ENCODE measurements around the gene SLC7A4. TPM values are rescaled to one million over a fixed set of nuclear protein-coding genes. Genes with fewer than 3 reads are reported as not detected.

The SLC7A4 gene
- polyA plus RNA-seq, 2 donors, result 4.0 to 4.5 TPM

DNA sequence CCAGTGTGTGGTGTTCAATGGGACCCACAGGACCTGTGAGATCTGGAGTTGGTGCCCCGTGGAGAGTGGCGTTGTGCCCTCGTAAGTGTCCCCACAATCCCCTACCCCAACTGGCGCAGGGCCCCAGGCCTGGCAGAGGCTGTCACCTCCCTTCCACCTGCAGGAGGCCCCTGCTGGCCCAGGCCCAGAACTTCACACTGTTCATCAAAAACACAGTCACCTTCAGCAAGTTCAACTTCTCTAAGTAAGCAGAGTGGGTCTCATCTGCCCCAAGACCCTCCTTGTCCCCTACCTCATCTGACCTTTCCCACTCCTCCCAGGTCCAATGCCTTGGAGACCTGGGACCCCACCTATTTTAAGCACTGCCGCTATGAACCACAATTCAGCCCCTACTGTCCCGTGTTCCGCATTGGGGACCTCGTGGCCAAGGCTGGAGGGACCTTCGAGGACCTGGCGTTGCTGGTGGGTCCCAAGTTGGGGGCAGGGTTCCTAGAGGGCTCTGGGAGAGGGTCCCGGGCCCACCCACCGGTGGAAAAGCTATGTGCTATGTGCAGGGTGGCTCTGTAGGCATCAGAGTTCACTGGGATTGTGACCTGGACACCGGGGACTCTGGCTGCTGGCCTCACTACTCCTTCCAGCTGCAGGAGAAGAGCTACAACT is 9.3 kb downstream of the SLC7A4 start:
- no peak overlapping the region for H3K27ac ChIP-seq (ENCODE audit: low read depth in 2 of 2, low read length in 1 of 2)
- peaks cover 2 to 22% of the 10 kb centered on the region in 2 donors for H3K4me1 ChIP-seq (ENCODE audit: control insufficient read depth in 2 of 2, insufficient read depth in 2 of 2, low read length in 1 of 2)
- H3K36me3 ChIP-seq (ENCODE audit: control insufficient read depth in 2 of 2, insufficient read depth in 2 of 2, low read length in 1 of 2), result no peaks in the 10 kb centered on the region
- H3K9me3 ChIP-seq (ENCODE audit: control insufficient read depth in 2 of 2, insufficient read depth in 1 of 2, low read depth in 1 of 2, low read length in 1 of 2), result no peaks in the 10 kb centered on the region
- WGBS, 2 donors, result 82 to 85% methylated on average over 13 of the region's 13 CpGs
- H3K27me3 ChIP-seq (ENCODE audit: control insufficient read depth in 1 of 2, insufficient read depth in 2 of 2, low read length in 2 of 2), result no peaks in the 10 kb centered on the region
- H3K4me3 ChIP-seq (ENCODE audit: low read depth in 1 of 2, low read length in 2 of 2), result no peak overlapping the region

DNA sequence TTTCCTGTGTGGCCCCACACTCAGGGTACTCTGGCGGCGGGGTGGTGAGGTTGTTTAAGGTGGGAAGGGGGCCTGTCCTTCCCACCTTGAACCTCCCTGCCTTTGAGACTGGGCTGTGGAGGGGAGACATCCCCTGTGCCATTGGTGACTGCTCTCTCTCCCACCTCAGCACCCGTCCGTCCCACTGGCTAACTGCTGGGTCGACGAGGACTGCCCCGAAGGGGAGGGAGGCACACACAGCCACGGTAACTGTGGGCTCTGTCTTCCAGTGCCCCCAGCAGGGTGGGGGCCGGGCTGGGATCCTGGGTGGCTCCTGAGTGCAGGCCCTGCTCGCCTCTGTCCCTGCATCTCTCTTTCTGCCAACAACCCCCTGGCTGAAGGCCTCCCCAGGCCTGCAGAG is 9.9 kb downstream of the SLC7A4 start:
- Histone ChIP-seq H3K4me1 (ENCODE audit: control insufficient read depth in 2 of 2, insufficient read depth in 2 of 2, low read length in 1 of 2) (peaks cover 2 to 18% of the 10 kb centered on the region in 2 donors), H3K27ac (ENCODE audit: low read depth in 2 of 2, low read length in 1 of 2) (no peak overlapping the region), H3K9me3 (ENCODE audit: control insufficient read depth in 2 of 2, insufficient read depth in 1 of 2, low read depth in 1 of 2, low read length in 1 of 2) (no peaks in the 10 kb centered on the region), H3K36me3 (ENCODE audit: control insufficient read depth in 2 of 2, insufficient read depth in 2 of 2, low read length in 1 of 2) (no peaks in the 10 kb centered on the region), H3K4me3 (ENCODE audit: low read depth in 1 of 2, low read length in 2 of 2) (no peak overlapping the region), H3K27me3 (ENCODE audit: control insufficient read depth in 1 of 2, insufficient read depth in 2 of 2, low read length in 2 of 2) (no peaks in the 10 kb centered on the region)
- WGBS, 2 donors, result 77 to 79% methylated on average over 10 of the region's 10 CpGs

- H3K27ac ChIP-seq (ENCODE audit: low read depth in 2 of 2, low read length in 1 of 2), result no peak overlapping the region
- H3K27me3 ChIP-seq (ENCODE audit: control insufficient read depth in 1 of 2, insufficient read depth in 2 of 2, low read length in 2 of 2), result no peaks in the 10 kb centered on the region
- WGBS, 2 donors, result 62 to 63% methylated on average over 7 of the region's 7 CpGs
Measured at GRCh38 chr22:21020802-21021429, 11.4 kb downstream of the SLC7A4 start.

DNA sequence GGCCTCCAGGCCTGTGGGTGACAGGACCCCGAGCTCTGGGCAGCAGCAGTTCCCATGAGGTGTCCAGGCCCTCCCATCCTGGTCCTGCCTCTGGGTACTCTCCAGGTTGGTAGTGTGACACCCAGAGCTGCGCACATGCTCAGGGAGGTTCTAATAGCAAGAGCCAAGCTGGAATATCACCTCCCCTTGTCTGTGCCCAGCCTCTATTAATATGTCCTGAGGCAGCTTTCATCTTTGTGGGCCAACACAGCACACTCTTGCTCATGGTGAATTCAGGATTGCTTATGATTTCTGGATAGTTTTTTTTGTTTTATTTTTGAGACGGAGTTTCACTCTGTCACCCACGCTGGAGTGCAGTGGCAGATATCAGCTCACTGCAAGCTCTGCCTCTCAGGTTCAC is 14.0 kb downstream of the SLC7A4 start:
- Histone ChIP-seq H3K9me3 (ENCODE audit: control insufficient read depth in 2 of 2, insufficient read depth in 1 of 2, low read depth in 1 of 2, low read length in 1 of 2) (no peaks in the 10 kb centered on the region), H3K4me3 (ENCODE audit: low read depth in 1 of 2, low read length in 2 of 2) (no peak overlapping the region), H3K27ac (ENCODE audit: low read depth in 2 of 2, low read length in 1 of 2) (no peak overlapping the region), H3K4me1 (ENCODE audit: control insufficient read depth in 2 of 2, insufficient read depth in 2 of 2, low read length in 1 of 2) (peaks cover 9 to 14% of the 10 kb centered on the region in 2 donors), H3K36me3 (ENCODE audit: control insufficient read depth in 2 of 2, insufficient read depth in 2 of 2, low read length in 1 of 2) (no peaks in the 10 kb centered on the region), H3K27me3 (ENCODE audit: control insufficient read depth in 1 of 2, insufficient read depth in 2 of 2, low read length in 2 of 2) (no peaks in the 10 kb centered on the region)
- 94 to 96% methylated on average over 4 of the region's 4 CpGs for WGBS, 2 donors

More at GRCh38 chr22:21020802-21021429, 11.4 kb downstream of the SLC7A4 start:
- Histone ChIP-seq H3K4me3 (ENCODE audit: low read depth in 1 of 2, low read length in 2 of 2) (no peak overlapping the region), H3K9me3 (ENCODE audit: control insufficient read depth in 2 of 2, insufficient read depth in 1 of 2, low read depth in 1 of 2, low read length in 1 of 2) (no peaks in the 10 kb centered on the region), H3K4me1 (ENCODE audit: control insufficient read depth in 2 of 2, insufficient read depth in 2 of 2, low read length in 1 of 2) (peaks cover 0 to 4% of the 10 kb centered on the region in 2 donors), H3K36me3 (ENCODE audit: control insufficient read depth in 2 of 2, insufficient read depth in 2 of 2, low read length in 1 of 2) (no peaks in the 10 kb centered on the region)

DNA sequence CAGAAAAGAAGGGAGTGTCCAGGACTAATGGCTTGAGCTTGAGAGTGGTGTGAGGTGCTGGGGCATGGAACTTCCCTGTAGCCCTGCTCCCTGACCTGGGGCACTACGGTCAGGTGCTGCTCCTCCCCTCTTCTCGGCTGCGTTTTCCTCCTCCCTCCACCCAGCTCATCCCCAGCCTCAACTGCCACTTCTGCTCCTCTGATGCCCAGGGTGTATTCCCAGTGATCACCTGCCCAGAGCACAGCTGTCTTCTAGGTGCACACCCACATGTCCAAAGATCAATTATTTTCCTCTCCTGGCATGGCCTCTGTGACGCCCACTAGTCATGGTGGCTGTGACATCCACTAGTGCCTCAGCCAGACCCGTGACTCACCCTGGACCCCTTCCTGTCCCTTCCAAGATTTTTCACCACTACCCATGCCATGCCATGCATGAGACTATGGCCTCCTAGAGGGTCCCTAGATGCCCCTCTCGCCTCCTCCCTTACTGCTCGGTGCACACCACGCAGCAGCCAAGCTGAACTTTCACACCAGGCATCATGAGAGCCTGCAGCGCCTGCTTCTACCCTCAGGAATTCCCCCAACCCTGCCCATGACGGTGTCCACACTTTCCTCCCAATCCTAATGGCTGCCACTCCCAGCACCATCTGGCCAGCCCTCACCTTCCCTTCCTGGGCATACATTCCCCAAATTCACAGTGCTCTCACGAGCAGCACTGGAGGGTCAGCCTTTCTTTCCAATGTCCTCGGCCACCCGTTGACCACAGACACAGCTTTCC is 15.5 kb downstream of the SLC7A4 start:
- 82 to 83% methylated on average over 13 of the region's 13 CpGs for WGBS, 2 donors
- H3K27me3 ChIP-seq (ENCODE audit: control insufficient read depth in 1 of 2, insufficient read depth in 2 of 2, low read length in 2 of 2), result no peaks in the 10 kb centered on the region
- H3K4me3 ChIP-seq (ENCODE audit: low read depth in 1 of 2, low read length in 2 of 2), result no peak overlapping the region

DNA sequence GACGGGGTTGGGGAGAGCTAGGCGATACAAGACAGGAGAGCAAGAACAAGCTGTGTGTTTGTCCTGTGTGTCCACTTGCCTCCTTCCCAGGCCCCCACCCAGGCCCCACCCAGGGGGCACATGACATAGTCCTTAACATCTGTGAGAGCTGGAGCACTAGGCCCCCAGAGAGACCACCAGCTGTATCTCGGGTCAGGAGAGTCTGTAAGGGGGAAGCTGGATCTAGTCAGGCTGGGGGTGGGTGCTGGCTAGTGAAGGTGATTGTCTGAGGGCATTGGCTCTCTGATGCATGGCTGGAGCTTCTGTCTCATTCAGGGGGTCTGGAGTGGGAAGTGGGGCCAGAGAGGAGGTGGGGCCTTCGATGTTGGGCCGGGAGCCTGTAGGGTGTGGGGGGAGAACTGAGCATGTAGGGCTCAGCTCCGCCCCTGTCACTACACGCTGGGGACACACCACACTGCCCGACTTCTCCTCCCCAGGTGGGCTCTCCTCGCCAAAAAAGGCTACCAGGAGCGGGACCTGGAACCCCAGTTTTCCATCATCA is 16.8 kb downstream of the SLC7A4 start:
- no peak overlapping the region for H3K4me3 ChIP-seq (ENCODE audit: low read depth in 1 of 2, low read length in 2 of 2)
- no peaks in the 10 kb centered on the region for H3K36me3 ChIP-seq (ENCODE audit: control insufficient read depth in 2 of 2, insufficient read depth in 2 of 2, low read length in 1 of 2)
- WGBS, 2 donors, result 59 to 68% methylated on average over 8 to 10 of the region's 10 CpGs
- no peak overlapping the region for H3K27ac ChIP-seq (ENCODE audit: low read depth in 2 of 2, low read length in 1 of 2)
- H3K9me3 ChIP-seq (ENCODE audit: control insufficient read depth in 2 of 2, insufficient read depth in 1 of 2, low read depth in 1 of 2, low read length in 1 of 2), result no peaks in the 10 kb centered on the region
- H3K4me1 ChIP-seq (ENCODE audit: control insufficient read depth in 2 of 2, insufficient read depth in 2 of 2, low read length in 1 of 2), result peaks cover 9 to 14% of the 10 kb centered on the region in 2 donors
- H3K27me3 ChIP-seq (ENCODE audit: control insufficient read depth in 1 of 2, insufficient read depth in 2 of 2, low read length in 2 of 2), result no peaks in the 10 kb centered on the region

More for the DNA sequence above, 15.5 kb downstream of the SLC7A4 start:
- Histone ChIP-seq H3K9me3 (ENCODE audit: control insufficient read depth in 2 of 2, insufficient read depth in 1 of 2, low read depth in 1 of 2, low read length in 1 of 2) (no peaks in the 10 kb centered on the region), H3K27ac (ENCODE audit: low read depth in 2 of 2, low read length in 1 of 2) (no peak overlapping the region), H3K36me3 (ENCODE audit: control insufficient read depth in 2 of 2, insufficient read depth in 2 of 2, low read length in 1 of 2) (no peaks in the 10 kb centered on the region), H3K4me1 (ENCODE audit: control insufficient read depth in 2 of 2, insufficient read depth in 2 of 2, low read length in 1 of 2) (peaks cover 9 to 14% of the 10 kb centered on the region in 2 donors)

- Histone ChIP-seq H3K4me3 (ENCODE audit: low read depth in 1 of 2, low read length in 2 of 2) (peak within 1 kb of the TSS; percentile 31 to 44), H3K27me3 (ENCODE audit: control insufficient read depth in 1 of 2, insufficient read depth in 2 of 2, low read length in 2 of 2) (no peaks in the 10 kb centered on the region), H3K4me1 (ENCODE audit: control insufficient read depth in 2 of 2, insufficient read depth in 2 of 2, low read length in 1 of 2) (peaks cover 9 to 14% of the 10 kb centered on the region in 2 donors), H3K36me3 (ENCODE audit: control insufficient read depth in 2 of 2, insufficient read depth in 2 of 2, low read length in 1 of 2) (no peaks in the 10 kb centered on the region), H3K27ac (ENCODE audit: low read depth in 2 of 2, low read length in 1 of 2) (peak within 1 kb of the TSS; percentile 34 to 37), H3K9me3 (ENCODE audit: control insufficient read depth in 2 of 2, insufficient read depth in 1 of 2, low read depth in 1 of 2, low read length in 1 of 2) (no peaks in the 10 kb centered on the region)
- WGBS, 2 donors, result 26 to 31% methylated on average over 12 of the region's 12 CpGs
Measured at GRCh38 chr22:21014726-21015465, 17.5 kb downstream of the SLC7A4 start, which contains the start of gene P2RX6. P2RX6 (plus strand) TSS chr22:21015165; CDS start chr22:21015175, 10 bp downstream.

DNA sequence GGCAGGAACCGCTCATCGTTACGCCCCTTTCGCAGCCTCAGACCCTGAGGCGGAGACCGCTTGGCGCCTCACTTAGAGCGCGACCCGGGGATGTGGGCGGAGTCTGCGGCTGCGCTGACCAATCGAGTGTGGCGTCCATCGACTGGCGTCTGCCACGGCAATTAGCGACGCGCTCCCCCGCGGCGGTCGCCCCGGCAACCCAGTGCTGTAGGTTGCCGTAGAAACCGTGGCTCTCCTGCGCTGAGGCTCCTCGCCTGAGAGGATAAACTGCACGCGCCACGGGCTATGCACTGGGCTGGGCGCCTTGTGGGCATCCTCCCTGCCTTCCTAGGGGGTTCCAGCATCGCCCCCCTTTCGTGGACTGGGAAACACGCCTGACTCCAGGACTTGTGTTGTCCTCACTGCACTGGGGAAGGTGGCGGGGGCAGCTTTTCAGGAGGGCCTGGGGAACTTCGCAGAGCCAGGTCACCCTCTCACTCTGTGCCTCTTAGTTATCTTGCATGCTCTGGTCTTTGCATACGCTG is 18.1 kb downstream of the SLC7A4 start:
- Histone ChIP-seq H3K36me3 (ENCODE audit: control insufficient read depth in 2 of 2, insufficient read depth in 2 of 2, low read length in 1 of 2) (no peaks in the 10 kb centered on the region), H3K4me1 (ENCODE audit: control insufficient read depth in 2 of 2, insufficient read depth in 2 of 2, low read length in 1 of 2) (peaks cover 9 to 14% of the 10 kb centered on the region in 2 donors), H3K27ac (ENCODE audit: low read depth in 2 of 2, low read length in 1 of 2) (peak overlapping the region; percentile 16 to 34), H3K4me3 (ENCODE audit: low read depth in 1 of 2, low read length in 2 of 2) (peak overlapping the region; percentile 31 to 44), H3K27me3 (ENCODE audit: control insufficient read depth in 1 of 2, insufficient read depth in 2 of 2, low read length in 2 of 2) (no peaks in the 10 kb centered on the region), H3K9me3 (ENCODE audit: control insufficient read depth in 2 of 2, insufficient read depth in 1 of 2, low read depth in 1 of 2, low read length in 1 of 2) (no peaks in the 10 kb centered on the region)
- 0 to 1% methylated on average over 39 to 40 of the region's 40 CpGs for WGBS, 2 donors
